Measurements from ENCODE around the gene PPP1R11.

GRCh38 chr6:30041221-30041620 lies 25.8 kb upstream of the PPP1R11 start:
- TF ChIP-seq, protein P1, sequence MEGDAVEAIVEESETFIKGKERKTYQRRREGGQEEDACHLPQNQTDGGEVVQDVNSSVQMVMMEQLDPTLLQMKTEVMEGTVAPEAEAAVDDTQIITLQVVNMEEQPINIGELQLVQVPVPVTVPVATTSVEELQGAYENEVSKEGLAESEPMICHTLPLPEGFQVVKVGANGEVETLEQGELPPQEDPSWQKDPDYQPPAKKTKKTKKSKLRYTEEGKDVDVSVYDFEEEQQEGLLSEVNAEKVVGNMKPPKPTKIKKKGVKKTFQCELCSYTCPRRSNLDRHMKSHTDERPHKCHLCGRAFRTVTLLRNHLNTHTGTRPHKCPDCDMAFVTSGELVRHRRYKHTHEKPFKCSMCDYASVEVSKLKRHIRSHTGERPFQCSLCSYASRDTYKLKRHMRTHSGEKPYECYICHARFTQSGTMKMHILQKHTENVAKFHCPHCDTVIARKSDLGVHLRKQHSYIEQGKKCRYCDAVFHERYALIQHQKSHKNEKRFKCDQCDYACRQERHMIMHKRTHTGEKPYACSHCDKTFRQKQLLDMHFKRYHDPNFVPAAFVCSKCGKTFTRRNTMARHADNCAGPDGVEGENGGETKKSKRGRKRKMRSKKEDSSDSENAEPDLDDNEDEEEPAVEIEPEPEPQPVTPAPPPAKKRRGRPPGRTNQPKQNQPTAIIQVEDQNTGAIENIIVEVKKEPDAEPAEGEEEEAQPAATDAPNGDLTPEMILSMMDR (IDR thresholded peaks at IDR 0.05) = no peak
- TF ChIP-seq POLR2A (IDR thresholded peaks at IDR 0.05) = no peak

All from esophagus squamous epithelium (tissue), 4 donors.